HG03196 (cell line): ENCODE measurements around the gene DNAH10.
"Not testable (repeated sequence)": the region's sequence is repeated elsewhere in the genome, so short reads cannot be mapped to it uniquely, and the experiment has no call there.

ENCODE experiments used
- ATAC-seq: cut with Tn5 transposase; IDR thresholded peaks from one replicate; pipeline ENCODE4 v1.9.1; 2021; ENCODE audit not compliant: unreplicated experiment

DNAH10 gene

DNA sequence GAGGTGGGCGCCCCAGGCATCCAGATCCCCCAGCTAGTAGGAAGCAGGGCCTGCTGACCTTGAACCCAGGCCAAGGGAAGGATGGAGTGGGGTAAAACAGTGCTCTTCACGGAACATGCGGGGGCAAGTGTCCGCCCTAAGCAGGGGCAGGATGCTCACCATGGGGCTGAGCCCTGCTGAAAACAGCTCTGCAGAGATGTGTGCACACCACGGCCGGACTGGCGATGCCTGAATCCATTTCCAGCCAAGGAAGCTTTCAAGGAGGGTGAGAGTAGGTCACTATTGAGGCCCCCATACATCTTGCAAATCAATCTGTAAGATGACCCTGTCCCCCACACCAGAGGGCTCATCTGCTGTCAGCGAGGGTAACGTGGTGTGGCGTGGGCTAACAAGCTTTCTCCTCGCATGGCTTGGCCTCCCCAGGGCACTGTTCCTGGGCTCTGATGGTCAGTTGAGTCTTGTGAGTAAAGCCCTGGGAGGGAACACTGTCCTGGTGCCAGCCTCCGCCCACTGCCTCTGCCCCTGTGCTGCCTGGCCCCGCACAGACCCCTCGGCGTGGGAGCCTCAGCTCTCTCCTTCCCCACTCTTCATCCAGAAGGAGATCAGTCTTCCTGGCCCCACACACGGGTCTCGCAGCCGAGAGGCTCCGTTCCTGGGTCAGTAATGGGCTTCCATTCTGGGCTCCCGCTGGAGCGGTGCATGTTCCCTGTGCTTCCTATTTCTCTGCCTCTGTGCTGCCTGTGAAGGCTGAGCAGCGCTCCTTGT lies 141.4 kb downstream of the DNAH10 start:
- no peak for ATAC-seq

DNA sequence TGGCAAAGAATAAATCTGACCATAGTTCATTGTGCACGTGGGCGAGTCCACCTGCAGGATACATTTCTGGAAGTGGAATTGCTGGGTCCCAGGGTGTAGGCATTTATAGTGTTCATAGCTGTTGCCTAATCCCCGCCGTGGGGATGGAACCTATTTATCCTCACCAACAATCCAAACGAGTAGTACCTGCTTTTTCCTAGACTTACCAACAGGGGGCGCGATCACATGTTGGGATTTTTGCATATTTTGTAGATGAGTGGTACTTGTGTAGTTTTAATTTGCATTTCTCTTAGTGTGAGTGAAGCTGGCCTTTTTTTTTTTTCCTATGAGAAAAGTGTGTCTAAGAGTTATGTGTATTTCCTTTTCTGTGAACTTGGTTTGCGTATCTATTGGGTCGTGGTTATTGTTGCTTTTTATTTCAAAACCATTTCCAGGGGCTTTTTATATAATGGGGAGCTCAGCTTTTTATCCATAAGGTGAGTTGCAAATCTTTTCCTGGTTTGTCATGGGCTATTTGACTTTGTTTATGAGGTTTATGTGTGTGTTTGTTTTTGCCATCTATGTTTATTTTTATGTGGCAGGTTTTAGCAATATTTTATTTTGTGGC lies 143.3 kb downstream of the DNAH10 start:
- ATAC-seq = no peak

- ATAC-seq = no peak
These were observed 144.8 kb downstream of the DNAH10 start for GRCh38 chr12:123906711-123907420.

DNA sequence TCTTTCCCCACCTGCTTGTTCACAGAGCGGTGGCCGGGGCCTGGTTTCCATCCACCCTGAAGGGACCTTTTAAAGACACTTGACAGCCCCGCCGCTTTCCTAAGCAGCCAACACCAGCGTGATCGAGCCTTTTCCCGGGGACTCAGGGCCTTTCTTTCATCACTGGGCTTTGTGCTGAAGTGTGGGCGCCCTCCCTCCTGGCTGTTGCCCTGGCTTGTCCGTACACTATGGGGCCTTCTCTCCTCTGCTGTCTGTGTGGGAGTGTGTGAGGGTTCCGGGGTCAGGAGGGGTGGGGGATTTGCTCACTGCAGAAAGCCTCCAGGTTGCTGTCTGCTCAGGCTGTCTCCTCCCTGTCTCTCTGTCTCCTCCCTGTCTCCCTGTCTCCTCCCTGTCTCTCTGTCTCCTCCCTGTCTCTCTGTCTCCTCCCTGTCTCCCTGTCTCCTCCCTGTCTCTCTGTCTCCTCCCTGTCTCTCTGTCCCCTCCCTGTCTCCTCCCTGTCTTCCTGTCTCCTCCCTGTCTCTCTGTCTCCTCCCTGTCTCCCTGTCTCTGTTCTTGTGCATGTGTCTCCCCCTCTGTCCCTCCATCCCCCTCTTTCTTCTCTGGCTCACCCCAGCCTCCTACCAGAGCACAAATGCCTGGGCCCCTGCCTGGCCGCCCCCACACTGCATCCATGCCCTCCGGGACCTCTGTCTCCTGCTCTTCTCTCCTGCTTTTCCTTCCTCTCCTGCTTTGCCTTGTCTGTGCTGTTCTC lies 145.8 kb downstream of the DNAH10 start:
- no peak for ATAC-seq

DNA sequence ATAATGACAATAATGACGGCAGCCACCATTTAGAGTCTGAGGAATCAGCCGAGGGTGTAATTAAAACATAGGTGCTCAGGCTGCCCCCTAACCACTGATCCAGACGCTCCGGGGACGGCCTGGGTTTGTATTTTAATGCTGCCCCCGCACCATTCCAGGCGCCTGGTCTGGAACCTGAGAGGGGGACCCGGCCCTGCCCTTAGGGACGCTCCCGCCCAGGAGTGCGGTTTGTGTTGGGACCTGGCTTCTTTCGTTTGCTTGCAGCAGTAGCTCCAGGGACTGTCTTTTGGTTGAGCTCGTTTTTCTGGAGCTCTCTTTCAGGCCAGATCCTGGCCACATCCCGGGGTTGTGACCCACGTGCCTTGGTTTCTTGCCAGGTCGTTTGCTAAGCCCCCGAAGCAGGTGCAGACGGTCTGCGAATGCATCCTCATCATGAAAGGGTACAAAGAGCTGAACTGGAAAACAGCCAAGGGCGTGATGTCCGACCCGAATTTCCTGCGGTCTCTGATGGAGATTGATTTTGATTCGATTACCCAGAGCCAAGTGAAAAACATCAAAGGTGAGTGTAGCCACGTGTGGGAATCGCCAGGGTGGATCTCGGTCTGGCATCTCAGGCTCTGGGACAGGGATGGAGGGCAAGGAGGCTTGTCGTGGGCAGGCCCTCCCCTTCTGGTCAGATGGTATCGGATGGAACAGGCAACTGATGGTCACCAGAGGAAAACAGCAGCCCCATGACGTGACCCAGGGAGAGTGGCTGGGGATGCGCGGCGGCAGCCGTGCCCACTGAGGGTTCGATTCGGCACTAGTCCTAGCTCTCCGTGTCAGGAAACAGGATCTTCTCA lies 147.0 kb downstream of the DNAH10 start:
- no peak for ATAC-seq

GRCh38 chr12:123910057-123910456 lies 148.0 kb downstream of the DNAH10 start:
- no peak for ATAC-seq

DNA sequence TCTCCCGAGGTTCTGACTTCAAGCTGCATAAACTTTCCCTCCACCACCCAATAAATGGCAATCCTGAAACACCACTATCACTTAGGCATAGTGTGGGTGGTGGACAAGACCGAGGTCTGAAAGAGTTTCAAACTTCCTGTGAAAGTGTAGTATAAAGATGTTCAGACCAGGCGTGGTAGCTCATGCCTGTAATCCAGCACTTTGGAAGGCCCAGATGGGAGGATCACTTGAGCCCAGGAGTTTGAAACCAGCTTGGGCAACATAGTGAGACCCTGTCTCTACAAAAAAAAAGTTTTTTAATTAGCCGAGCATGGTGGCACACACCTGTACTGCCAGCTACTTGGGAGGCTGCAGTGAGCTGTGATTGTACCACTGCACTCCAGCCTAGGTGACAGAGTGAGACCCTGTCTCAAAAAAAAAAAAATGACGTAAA lies 148.7 kb downstream of the DNAH10 start:
- ATAC-seq = no peak

- not testable (repeated sequence) for ATAC-seq
These were observed 149.7 kb downstream of the DNAH10 start for GRCh38 chr12:123911672-123912409.

DNA sequence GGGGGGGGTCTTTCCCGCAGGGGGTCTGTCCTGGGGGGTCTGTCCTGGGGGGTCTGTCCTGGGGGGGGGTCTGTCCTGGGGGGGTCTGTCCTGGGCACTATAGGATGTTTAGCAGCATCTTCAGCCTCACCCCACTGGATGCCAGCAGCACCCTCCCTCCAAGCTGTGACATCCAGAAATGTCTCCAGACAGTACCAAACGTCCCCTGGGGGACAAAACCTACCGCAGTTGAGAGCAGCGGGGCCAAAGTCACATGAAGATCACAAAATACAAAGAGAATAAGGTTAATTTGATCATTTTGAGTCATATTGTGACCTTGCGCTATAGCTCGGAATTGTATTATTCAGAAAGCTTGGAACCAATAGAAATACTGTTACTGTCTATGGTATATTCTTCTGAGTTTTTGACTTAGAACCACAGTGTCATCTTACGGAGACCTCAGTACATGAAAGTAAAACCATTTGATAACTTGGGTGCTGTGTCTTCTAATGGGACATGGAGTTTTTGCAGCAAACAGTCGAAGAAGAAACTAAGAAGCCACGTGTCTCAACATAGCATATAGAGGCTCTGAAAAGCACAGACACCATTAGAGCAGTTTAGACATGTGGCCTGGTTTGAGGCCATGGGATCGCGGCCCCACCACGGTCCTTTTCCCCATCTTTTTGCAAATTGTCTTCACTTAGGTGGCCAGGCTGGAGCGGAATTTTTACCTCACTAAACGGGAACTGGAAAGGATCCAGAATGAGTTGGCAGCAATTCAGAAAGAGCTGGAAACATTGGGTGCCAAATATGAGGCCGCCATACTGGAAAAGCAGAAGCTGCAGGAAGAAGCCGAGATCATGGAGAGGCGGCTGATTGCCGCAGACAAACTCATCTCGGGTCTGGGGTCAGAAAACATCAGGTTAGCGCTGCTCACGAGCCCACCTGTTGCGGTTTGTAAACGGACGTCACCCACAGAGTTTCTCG lies 150.6 kb downstream of the DNAH10 start:
- ATAC-seq = no peak

GRCh38 chr12:123914726-123915333 lies 152.7 kb downstream of the DNAH10 start:
- ATAC-seq = no peak

DNA sequence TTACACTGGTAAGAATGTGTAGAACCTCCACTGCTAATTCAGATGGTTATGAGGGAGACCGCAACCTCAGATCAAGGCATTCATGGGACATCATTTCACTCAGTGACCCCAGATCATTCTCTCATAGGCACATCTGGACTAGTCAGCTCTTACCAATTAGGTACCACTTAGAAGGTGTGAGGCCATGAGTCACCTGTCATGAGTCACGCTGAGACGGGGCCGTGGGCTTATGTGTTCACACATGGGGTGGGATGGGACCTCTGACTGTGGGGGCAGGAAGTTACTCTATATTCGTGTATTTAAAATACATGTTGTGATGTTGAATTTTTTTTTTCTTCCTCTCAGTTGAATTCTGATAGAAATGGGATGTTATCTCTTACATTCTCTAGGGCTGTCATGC lies 154.6 kb downstream of the DNAH10 start:
- ATAC-seq = no peak

DNA sequence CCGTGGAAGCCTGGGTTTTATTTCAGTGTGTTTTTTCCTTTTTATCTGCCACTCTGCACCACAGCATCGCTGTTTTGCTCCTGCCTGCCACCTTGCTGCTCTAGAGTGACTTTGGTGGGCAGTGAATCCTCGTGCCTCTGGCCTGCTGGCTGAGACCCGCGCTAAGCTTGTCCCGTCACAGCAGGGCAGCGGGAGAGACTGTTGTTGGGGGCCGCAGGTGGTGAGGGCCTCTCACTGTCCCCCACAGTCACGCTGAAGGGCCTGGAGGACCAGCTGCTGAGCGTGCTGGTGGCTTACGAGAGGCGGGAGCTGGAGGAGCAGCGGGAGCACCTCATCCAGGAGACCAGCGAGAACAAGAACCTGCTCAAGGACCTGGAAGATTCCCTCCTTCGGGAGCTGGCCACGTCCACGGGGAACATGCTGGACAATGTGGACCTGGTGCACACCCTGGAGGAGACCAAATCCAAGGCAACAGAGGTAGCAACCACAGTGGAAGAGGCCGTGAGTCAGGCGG lies 155.3 kb downstream of the DNAH10 start:
- ATAC-seq = no peak

DNA sequence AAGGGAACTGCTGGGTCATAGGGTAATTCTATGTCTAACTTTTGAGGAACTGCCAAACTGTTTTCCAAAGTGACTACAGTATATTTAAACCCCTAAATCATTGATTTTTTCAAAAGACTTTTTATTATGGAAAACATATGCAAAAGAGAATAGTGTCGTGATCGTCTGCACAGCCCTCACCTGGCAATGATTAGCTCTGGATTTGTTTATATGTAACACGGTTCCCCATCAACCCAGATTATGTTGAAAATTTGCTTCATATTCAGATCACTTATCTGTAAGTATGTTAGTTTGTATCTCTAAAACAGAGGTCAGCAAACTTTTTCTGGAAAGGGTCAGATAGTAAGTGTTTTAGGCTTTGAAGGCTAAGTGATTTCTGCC lies 157.9 kb downstream of the DNAH10 start:
- ATAC-seq = no peak

DNA sequence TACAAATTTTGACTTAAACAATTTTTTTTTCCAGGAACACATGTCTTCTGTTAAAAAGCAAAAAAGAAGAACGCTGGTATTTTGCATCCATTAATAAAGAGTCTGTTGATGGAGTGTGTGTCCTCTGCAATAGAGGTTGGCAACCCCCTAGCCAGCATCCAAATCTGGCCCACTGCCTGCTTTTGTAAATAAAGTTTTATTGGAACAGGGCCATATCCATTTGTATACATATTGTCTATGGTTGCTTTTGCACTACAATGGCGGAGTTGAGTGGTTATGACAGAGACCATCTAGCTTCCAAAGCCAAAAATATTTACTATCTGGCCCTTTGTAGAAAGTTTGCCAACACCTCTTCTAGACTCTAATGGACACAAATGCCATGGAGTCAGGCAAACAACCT lies 160.9 kb downstream of the DNAH10 start:
- no peak for ATAC-seq

DNA sequence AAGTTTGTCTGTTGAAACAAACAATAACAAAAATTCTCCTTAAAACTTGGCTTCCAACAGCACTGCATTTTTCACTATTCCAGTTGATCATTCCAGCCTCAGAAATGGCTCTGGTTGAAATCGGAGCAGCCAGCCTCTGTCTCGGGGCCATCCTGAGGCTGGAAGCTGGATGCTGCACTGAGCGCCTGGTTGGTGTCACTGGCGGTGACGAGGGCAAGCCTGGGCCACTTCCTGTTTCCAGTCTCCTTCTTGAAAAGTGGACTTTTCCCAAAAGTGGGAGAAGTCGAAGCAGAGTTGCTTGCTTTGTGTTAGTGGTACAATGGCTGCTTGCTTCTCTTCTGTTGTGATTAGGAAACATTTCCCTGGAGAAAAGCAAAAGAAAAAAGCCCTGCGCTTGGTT lies 161.8 kb downstream of the DNAH10 start:
- ATAC-seq = no peak

GRCh38 chr12:123924539-123924938 lies 162.4 kb downstream of the DNAH10 start:
- no peak for ATAC-seq

- ATAC-seq = no peak
These were observed 166.3 kb downstream of the DNAH10 start for GRCh38 chr12:123928274-123928865.

DNA sequence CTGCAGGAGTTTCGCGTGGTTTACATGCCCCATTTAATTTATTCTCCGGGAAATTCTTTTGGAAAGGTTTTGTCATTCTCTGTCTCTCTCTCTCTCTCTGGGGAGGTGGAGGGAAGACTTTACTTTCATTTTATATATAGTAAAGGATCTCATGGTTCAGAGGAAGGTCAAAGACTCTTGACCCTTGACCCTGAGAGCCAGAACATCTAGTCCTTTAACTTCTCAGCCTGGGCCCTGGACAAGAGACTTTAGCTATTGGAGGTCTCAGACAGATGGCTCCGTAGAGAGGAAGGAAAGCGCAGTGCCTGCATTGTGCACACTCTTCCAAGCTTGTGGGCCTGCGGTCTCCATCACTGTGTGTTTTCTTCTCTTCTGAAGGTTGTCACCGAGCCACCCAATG lies 166.8 kb downstream of the DNAH10 start:
- ATAC-seq = no peak
